Sigmoid colon (tissue), 4 donors: ENCODE data around the gene ARID5B.

Source experiments
- EP300 ChIP-seq, 4 donors: sonication (generic); formaldehyde crosslinking; IDR thresholded peaks; one replicate each; pipeline ENCODE4 v1.6.1; 2017; ENCODE audit warnings: antibody characterized with exemption in 4 of 4
- POLR2A ChIP-seq, 2 donors: fragments of 450-650 bp; IDR thresholded peaks; one replicate each; pipeline ENCODE4 v1.6.1; 2016; ENCODE audit warnings: antibody characterized with exemption in 2 of 2, mild to moderate bottlenecking in 2 of 2, moderate library complexity in 2 of 2
- POLR2AphosphoS5 ChIP-seq, 4 donors: sonication (generic); formaldehyde crosslinking; IDR thresholded peaks; one replicate each; pipeline ENCODE4 v1.6.1; 2017; ENCODE audit warnings: antibody characterized with exemption in 4 of 4
- TF ChIP-seq, protein P1 (sequence below), 4 experiments: fragments of 450-650 bp in 3 of 4; fragments of 200-600 bp in 1 of 4; IDR thresholded peaks; one replicate each; pipeline ENCODE4 v1.5.1; 2016 to 2019; ENCODE audit warnings: antibody characterized with exemption in 4 of 4, mild to moderate bottlenecking in 3 of 4, moderate library complexity in 2 of 4

DNA sequence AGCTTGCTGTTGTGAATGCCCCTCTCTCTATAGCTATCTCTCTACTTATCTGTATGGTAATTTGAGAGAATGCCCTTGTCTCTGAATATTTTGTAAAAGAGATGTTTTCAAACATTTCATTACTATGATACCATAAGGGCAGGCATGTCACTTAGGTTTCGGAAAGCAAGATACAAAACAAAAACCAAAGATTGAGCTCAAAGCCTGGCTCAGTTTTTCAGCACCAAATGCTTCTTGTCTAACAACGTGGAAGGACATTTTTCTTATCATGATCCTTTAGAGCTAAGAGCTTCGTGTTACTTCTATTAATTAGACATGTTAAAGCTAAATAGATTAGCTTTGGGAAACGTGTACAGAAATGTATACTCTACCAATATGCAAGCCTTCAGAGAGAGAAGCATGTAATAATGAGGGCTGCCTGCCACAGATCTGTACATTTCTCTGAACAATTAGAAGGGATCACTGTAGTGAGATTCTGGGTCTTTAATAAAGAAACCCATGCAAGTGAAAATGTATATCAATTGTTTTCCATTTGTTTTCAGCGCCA, 148.9 kb downstream of the ARID5B start:
- TF ChIP-seq, protein P1, sequence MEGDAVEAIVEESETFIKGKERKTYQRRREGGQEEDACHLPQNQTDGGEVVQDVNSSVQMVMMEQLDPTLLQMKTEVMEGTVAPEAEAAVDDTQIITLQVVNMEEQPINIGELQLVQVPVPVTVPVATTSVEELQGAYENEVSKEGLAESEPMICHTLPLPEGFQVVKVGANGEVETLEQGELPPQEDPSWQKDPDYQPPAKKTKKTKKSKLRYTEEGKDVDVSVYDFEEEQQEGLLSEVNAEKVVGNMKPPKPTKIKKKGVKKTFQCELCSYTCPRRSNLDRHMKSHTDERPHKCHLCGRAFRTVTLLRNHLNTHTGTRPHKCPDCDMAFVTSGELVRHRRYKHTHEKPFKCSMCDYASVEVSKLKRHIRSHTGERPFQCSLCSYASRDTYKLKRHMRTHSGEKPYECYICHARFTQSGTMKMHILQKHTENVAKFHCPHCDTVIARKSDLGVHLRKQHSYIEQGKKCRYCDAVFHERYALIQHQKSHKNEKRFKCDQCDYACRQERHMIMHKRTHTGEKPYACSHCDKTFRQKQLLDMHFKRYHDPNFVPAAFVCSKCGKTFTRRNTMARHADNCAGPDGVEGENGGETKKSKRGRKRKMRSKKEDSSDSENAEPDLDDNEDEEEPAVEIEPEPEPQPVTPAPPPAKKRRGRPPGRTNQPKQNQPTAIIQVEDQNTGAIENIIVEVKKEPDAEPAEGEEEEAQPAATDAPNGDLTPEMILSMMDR (IDR thresholded peaks at IDR 0.05): no peak
- no peak for TF ChIP-seq POLR2AphosphoS5 (IDR thresholded peaks at IDR 0.05)
- TF ChIP-seq POLR2A (IDR thresholded peaks at IDR 0.05): no peak
- no peak for TF ChIP-seq EP300 (IDR thresholded peaks at IDR 0.05)
